A673 (cell line): ENCODE data around the gene ERP27. TPM values are rescaled to one million over a fixed set of nuclear protein-coding genes. Genes with fewer than 3 reads are reported as not detected.

ENCODE experiments used
- BruUV-seq: library from RNA; stranded (reverse); fragments of 400-500 nt; replicated peaks from 2 replicates; lab custom pipeline; 2021; lab: Mats Ljungman, UMichigan
- CTCF ChIA-PET: fragments of 300-600 bp; sonication (Branson Sonifier 250); formaldehyde crosslinking; loops from one replicate; lab custom pipeline; 2022; ENCODE audit warnings: antibody characterized with exemption; lab: Charles Lee
- POLR2A ChIA-PET: fragments of 300-600 bp; sonication (Branson Sonifier 250); formaldehyde crosslinking; loops from one replicate; lab custom pipeline; 2022; ENCODE audit warnings: antibody characterized with exemption; ENCODE audit not compliant: low non-redundant PET; lab: Charles Lee
- DNase-seq: peaks from one replicate; pipeline ENCODE4 v3.0.0-alpha.2; 2015; ENCODE audit warnings: low spot score
- H3K27ac ChIP-seq: fragments of 200-600 bp; sonication (generic); 2 replicates; pipeline ENCODE4 v1.5.1; 2016; ENCODE audit warnings: mixed run types, low read depth, mild to moderate bottlenecking, mixed read lengths, antibody characterized with exemption, low read length; ENCODE audit not compliant: poor library complexity, severe bottlenecking
- H3K27me3 ChIP-seq: fragments of 200-600 bp; sonication (generic); replicated peaks from 2 replicates; pipeline ENCODE4 v1.6.1; 2017; ENCODE audit warnings: mixed run types, low read depth, mild to moderate bottlenecking, mixed read lengths, antibody characterized with exemption, low read length; ENCODE audit not compliant: insufficient read depth, poor library complexity
- H3K36me3 ChIP-seq: fragments of 200-600 bp; sonication (generic); 2 replicates; pipeline ENCODE4 v1.6.1; 2016; ENCODE audit warnings: mixed run types, mild to moderate bottlenecking, mixed read lengths, antibody characterized with exemption, low read length; ENCODE audit not compliant: insufficient read depth, poor library complexity, severe bottlenecking
- H3K4me1 ChIP-seq: fragments of 200-600 bp; sonication (generic); 2 replicates; pipeline ENCODE4 v1.6.1; 2017; ENCODE audit warnings: mixed run types, mild to moderate bottlenecking, mixed read lengths, antibody characterized with exemption, low read length; ENCODE audit not compliant: insufficient read depth, poor library complexity, severe bottlenecking
- H3K4me3 ChIP-seq: fragments of 200-600 bp; sonication (generic); 2 replicates; pipeline ENCODE4 v1.5.1; 2016; ENCODE audit warnings: low read depth, mixed run types, mild to moderate bottlenecking, mixed read lengths, low read length; ENCODE audit not compliant: poor library complexity, severe bottlenecking
- H3K9me3 ChIP-seq: fragments of 200-600 bp; sonication (generic); 2 replicates; pipeline ENCODE4 v1.6.1; 2016; ENCODE audit warnings: mixed run types, low read depth, mild to moderate bottlenecking, mixed read lengths, antibody characterized with exemption, low read length; ENCODE audit not compliant: poor library complexity, severe bottlenecking
- EZH2 ChIP-seq: fragments of 200-600 bp; sonication (generic); IDR thresholded peaks from 2 replicates; pipeline ENCODE4 v1.6.1; 2017; ENCODE audit warnings: borderline replicate concordance, low read depth, mild to moderate bottlenecking, mixed read lengths, antibody characterized with exemption, low read length; ENCODE audit not compliant: poor library complexity, severe bottlenecking
- intact Hi-C: fragments of 100-400 bp; cut with micrococcal nuclease; formaldehyde crosslinking; loops from one replicate; pipeline ENCODE4 v1.10.0; 2022; ENCODE audit not compliant: unreplicated experiment
- total RNA-seq: library from RNA; stranded (reverse); gene quantifications from 2 replicates; pipeline ENCODE4 v1.2.3, GENCODE V29; 2021
- TF ChIP-seq, protein P1 (sequence below): fragments of 300-800, 200-600 bp; sonication (generic); conservative IDR thresholded peaks from 2 replicates; pipeline ENCODE4 v1.5.1; 2017; ENCODE audit warnings: low read depth, mild to moderate bottlenecking, antibody characterized with exemption, low read length, moderate library complexity, mixed read lengths

ERP27 gene
- total RNA-seq, 1 experiment from 2014 or later: not detected

GRCh38 chr12:14950982-14951746 is 12.8 kb upstream of the ERP27 start:
- Histone ChIP-seq H3K9me3 (no peaks in the 10 kb centered on the region), H3K27ac (no peak overlapping the region), H3K4me3 (no peak overlapping the region), H3K27me3 (no peaks in the 10 kb centered on the region), H3K4me1 (peaks cover 29% of the 10 kb centered on the region), H3K36me3 (peaks cover 12% of the 10 kb centered on the region)
- ChIA-PET CTCF (no interaction called here), POLR2A (no interaction called here)
- intact Hi-C loops: no loop called here
- no peak for DNase-seq
- no TSS peak for BruUV-seq
- TF ChIP-seq, protein P1, sequence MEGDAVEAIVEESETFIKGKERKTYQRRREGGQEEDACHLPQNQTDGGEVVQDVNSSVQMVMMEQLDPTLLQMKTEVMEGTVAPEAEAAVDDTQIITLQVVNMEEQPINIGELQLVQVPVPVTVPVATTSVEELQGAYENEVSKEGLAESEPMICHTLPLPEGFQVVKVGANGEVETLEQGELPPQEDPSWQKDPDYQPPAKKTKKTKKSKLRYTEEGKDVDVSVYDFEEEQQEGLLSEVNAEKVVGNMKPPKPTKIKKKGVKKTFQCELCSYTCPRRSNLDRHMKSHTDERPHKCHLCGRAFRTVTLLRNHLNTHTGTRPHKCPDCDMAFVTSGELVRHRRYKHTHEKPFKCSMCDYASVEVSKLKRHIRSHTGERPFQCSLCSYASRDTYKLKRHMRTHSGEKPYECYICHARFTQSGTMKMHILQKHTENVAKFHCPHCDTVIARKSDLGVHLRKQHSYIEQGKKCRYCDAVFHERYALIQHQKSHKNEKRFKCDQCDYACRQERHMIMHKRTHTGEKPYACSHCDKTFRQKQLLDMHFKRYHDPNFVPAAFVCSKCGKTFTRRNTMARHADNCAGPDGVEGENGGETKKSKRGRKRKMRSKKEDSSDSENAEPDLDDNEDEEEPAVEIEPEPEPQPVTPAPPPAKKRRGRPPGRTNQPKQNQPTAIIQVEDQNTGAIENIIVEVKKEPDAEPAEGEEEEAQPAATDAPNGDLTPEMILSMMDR: no peak
- no peak for TF ChIP-seq EZH2

DNA sequence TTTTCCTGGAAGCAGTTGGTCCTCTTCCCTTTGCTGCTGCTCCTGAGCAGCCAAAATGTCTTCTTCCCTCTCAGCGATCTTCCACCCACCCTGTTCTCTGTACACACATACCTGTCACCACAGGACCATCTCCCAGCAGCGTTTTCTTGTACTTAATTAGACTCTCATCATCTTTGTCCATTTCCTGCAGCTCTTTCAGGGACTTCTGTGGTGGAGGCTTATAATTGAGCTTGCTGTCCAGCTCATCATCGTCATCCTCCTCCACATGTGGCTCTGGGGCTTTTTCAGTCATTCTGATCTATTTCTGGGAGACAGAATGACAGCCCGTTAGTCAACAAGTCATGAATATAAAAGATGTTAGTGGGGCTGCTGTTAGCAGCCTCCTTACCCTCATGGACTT is 12.1 kb upstream of the ERP27 start:
- TF ChIP-seq EZH2: no peak
- TF ChIP-seq, protein P1: no peak
- CTCF ChIA-PET: no interaction called here

DNA sequence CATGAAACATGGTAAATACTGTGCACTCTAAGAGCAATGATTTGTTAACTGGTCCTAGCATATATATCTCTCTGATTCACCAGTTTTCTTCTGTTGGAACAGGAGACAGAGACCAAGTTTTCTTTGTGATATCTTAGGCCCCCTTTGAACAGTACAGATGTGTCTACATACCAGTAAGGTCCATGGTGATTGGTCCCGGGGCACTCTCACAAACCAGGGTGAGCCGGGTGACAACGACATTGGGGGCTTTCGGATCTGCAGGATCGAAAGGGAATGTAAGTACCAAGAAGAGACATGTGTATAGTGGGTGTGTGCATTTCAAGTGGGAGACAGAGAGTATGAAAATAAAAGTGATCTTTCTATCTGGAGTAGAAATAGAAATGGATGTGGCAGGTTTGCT is 11.3 kb upstream of the ERP27 start:
- no peak for TF ChIP-seq EZH2
- TF ChIP-seq, protein P1: no peak
- Histone ChIP-seq H3K4me3 (no peak overlapping the region), H3K27ac (peak overlapping the region; percentile 92), H3K4me1 (peaks cover 21% of the 10 kb centered on the region), H3K36me3 (peaks cover 12% of the 10 kb centered on the region), H3K9me3 (no peaks in the 10 kb centered on the region), H3K27me3 (no peaks in the 10 kb centered on the region)
- intact Hi-C loops: no loop called here
- ChIA-PET POLR2A (no interaction called here), CTCF (no interaction called here)
- no peak for DNase-seq
- BruUV-seq: no TSS peak

More for the DNA sequence above, 12.1 kb upstream of the ERP27 start:
- DNase-seq: no peak
- intact Hi-C loops: no loop called here
- no TSS peak for BruUV-seq
- no peak overlapping the region for H3K27ac ChIP-seq
- H3K27me3 ChIP-seq: no peaks in the 10 kb centered on the region
- peaks cover 22% of the 10 kb centered on the region for H3K4me1 ChIP-seq
- H3K4me3 ChIP-seq: no peak overlapping the region
- POLR2A ChIA-PET: no interaction called here
- H3K36me3 ChIP-seq: peaks cover 12% of the 10 kb centered on the region
- H3K9me3 ChIP-seq: no peaks in the 10 kb centered on the region
